Renal cortex interstitium (tissue), 11 donors: ENCODE measurements around the gene NLRP9. TPM values are rescaled to one million over a fixed set of nuclear protein-coding genes. Genes with fewer than 3 reads are reported as not detected.

Experiments
- DNase-seq, 11 donors: peaks; one replicate each; pipeline ENCODE4 v3.0.0-alpha.2; 2013; ENCODE audit warnings: low read depth in 9 of 11, low spot score in 4 of 11; ENCODE audit errors: extremely low read depth in 1 of 11
- polyA plus RNA-seq, 3 donors: library from polyadenylated mRNA; unstranded; fragments of 120-200 nt; gene quantifications; one replicate each; pipeline ENCODE4 v1.2.1, GENCODE V29; 2013; ENCODE audit not compliant: insufficient read length in 3 of 3

The NLRP9 gene
- polyA plus RNA-seq, 3 donors = not detected

- DNase-seq = no peak
Measured at GRCh38 chr19:55690769-55691545, 47.2 kb downstream of the NLRP9 start.

- peak in 1 of 11 donors; percentile 50 for DNase-seq
Measured at GRCh38 chr19:55690109-55690768, 48.0 kb downstream of the NLRP9 start.

GRCh38 chr19:55689411-55690108 lies 48.6 kb downstream of the NLRP9 start:
- DNase-seq = no peak

GRCh38 chr19:55688422-55689218 lies 49.6 kb downstream of the NLRP9 start:
- peak in 2 of 11 donors; percentile 23 to 40 for DNase-seq

- DNase-seq = no peak
Measured at GRCh38 chr19:55687281-55688201, 50.7 kb downstream of the NLRP9 start.

GRCh38 chr19:55686311-55687050 lies 51.7 kb downstream of the NLRP9 start:
- no peak for DNase-seq

GRCh38 chr19:55685776-55686175 lies 52.4 kb downstream of the NLRP9 start:
- DNase-seq = no peak

GRCh38 chr19:55684946-55685681 lies 53.1 kb downstream of the NLRP9 start:
- no peak for DNase-seq

GRCh38 chr19:55683449-55684261 lies 54.5 kb downstream of the NLRP9 start:
- peak in 4 of 11 donors; percentile 16 to 73 (median 42) for DNase-seq

- no peak for DNase-seq
Measured at GRCh38 chr19:55681131-55682092, 56.8 kb downstream of the NLRP9 start.

GRCh38 chr19:55680339-55681130 lies 57.7 kb downstream of the NLRP9 start:
- no peak for DNase-seq

GRCh38 chr19:55679343-55680257 lies 58.6 kb downstream of the NLRP9 start:
- no peak for DNase-seq

- no peak for DNase-seq
Measured at GRCh38 chr19:55678121-55678671, 60.0 kb downstream of the NLRP9 start.
